OCI-LY3 (cell line): ENCODE data around the gene CYP4A22.

Experiments used
- CTCF ChIP-seq: fragments of 200-600, 300-600 bp; sonication (generic); IDR thresholded peaks from 2 replicates; pipeline ENCODE4 v1.5.1; 2014; ENCODE audit warnings: antibody characterized with exemption, low read length, low read depth
- EZH2phosphoT487 ChIP-seq: fragments of 200-600 bp; shearing (Covaris generic); IDR thresholded peaks from 2 replicates; pipeline ENCODE4 v1.6.1; 2018; ENCODE audit warnings: antibody characterized with exemption, mixed run types, low read depth

GRCh38 chr1:47182676-47183235, 45.5 kb downstream of the CYP4A22 start:
- no peak for TF ChIP-seq CTCF
- no peak for TF ChIP-seq EZH2phosphoT487
